Duodenal mucosa (tissue), 2 donors: ENCODE results near the gene SBF2.

Experiments used
- H3K27ac ChIP-seq: one replicate; pipeline ENCODE4 v1.7.0; 2013; ENCODE audit warnings: low read depth, low read length
- H3K27me3 ChIP-seq, 2 donors: one replicate each; pipeline ENCODE4 v1.7.0; 2013; ENCODE audit warnings: low read length in 2 of 2, control low read depth in 1 of 2; ENCODE audit not compliant: insufficient read depth in 2 of 2, control insufficient read depth in 1 of 2
- H3K36me3 ChIP-seq, 2 donors: one replicate each; pipeline ENCODE4 v1.7.0; 2013; ENCODE audit warnings: low read length in 2 of 2, control low read depth in 1 of 2; ENCODE audit not compliant: insufficient read depth in 2 of 2, control insufficient read depth in 1 of 2
- H3K4me1 ChIP-seq, 2 donors: one replicate each; pipeline ENCODE4 v1.7.0; 2013; ENCODE audit warnings: low read length in 2 of 2, control low read depth in 1 of 2; ENCODE audit not compliant: insufficient read depth in 2 of 2, control insufficient read depth in 1 of 2
- H3K4me3 ChIP-seq, 2 donors: one replicate each; pipeline ENCODE4 v1.7.0; 2013; ENCODE audit warnings: low read length in 2 of 2, low read depth in 1 of 2
- H3K9ac ChIP-seq, 2 donors: one replicate each; pipeline ENCODE4 v1.7.0; 2013; ENCODE audit warnings: low read length in 2 of 2, low read depth in 1 of 2
- H3K9me3 ChIP-seq, 2 donors: one replicate each; pipeline ENCODE4 v1.7.0; 2013; ENCODE audit warnings: low read length in 2 of 2, control low read depth in 1 of 2; ENCODE audit not compliant: control insufficient read depth in 1 of 2

The SBF2 gene

GRCh38 chr11:9796854-9797253 lies 497.2 kb downstream of the SBF2 start:
- no peaks in the 10 kb centered on the region for H3K4me1 ChIP-seq
- H3K27ac ChIP-seq = no peak overlapping the region
- no peaks in the 10 kb centered on the region for H3K27me3 ChIP-seq
- H3K36me3 ChIP-seq = no peaks in the 10 kb centered on the region
- no peaks in the 10 kb centered on the region for H3K9me3 ChIP-seq
- H3K9ac ChIP-seq = no peak overlapping the region
- H3K4me3 ChIP-seq = no peak overlapping the region

DNA sequence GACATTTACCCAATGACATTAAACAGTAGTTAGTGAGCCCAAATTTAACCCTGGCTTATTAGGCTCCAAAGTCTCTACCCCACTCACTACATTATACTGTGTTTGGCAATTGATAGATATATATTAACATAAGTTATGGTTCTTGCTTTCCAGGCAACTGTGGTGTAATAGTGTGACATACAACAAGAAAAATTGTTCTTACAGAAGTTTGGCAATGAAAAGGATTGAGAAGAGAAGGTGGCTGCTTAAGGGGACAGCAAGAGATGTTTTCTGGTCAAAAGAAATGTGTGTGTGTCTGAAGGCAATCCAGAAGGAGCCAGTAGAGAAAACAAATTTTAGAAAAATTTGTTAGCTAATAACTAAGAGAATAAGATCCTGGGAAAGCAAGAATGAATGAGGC lies 497.8 kb downstream of the SBF2 start:
- H3K9me3 ChIP-seq = no peaks in the 10 kb centered on the region
- no peak overlapping the region for H3K9ac ChIP-seq
- H3K4me1 ChIP-seq = no peaks in the 10 kb centered on the region
- H3K4me3 ChIP-seq = no peak overlapping the region
- no peaks in the 10 kb centered on the region for H3K27me3 ChIP-seq
- H3K36me3 ChIP-seq = no peaks in the 10 kb centered on the region
- H3K27ac ChIP-seq = no peak overlapping the region

GRCh38 chr11:9790703-9791102 lies 503.3 kb downstream of the SBF2 start:
- H3K9me3 ChIP-seq = no peaks in the 10 kb centered on the region
- H3K27me3 ChIP-seq = no peaks in the 10 kb centered on the region
- peaks cover 12 to 20% of the 10 kb centered on the region in 2 donors for H3K36me3 ChIP-seq
- no peak overlapping the region for H3K27ac ChIP-seq
- H3K9ac ChIP-seq = no peak overlapping the region
- no peak overlapping the region for H3K4me3 ChIP-seq
- no peaks in the 10 kb centered on the region for H3K4me1 ChIP-seq

- Histone ChIP-seq H3K4me1 (no peaks in the 10 kb centered on the region), H3K4me3 (no peak overlapping the region), H3K9me3 (no peaks in the 10 kb centered on the region), H3K9ac (no peak overlapping the region), H3K36me3 (peaks cover 12 to 24% of the 10 kb centered on the region in 2 donors), H3K27ac (no peak overlapping the region), H3K27me3 (no peaks in the 10 kb centered on the region)
Measured at GRCh38 chr11:9789910-9790309, 504.1 kb downstream of the SBF2 start.

DNA sequence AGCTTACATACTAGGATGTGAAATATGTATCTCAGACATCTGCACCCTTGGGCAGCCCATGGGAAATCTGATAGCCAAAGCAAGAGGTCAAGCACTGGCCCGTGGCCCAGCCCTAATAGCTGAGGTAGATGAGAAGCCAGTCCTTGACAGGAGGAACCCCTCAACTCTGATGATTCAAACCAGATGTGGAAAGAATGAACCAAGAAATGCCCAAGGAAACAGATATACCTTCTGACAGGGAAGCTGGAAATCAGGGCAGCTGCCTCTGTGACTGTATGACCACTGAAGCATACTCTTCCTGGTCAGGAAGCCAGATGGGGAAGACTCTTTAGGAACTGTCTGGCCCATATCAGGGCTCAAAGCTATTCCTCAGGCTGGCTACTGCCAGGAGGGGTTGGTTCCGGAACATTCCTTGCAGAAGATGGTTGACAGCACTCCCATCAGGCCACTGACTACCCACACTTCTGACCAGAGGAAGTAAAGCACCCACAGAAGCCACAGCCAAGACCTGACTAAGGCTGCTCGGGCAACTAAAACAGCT lies 506.0 kb downstream of the SBF2 start:
- no peaks in the 10 kb centered on the region for H3K27me3 ChIP-seq
- H3K9ac ChIP-seq = no peak overlapping the region
- no peaks in the 10 kb centered on the region for H3K9me3 ChIP-seq
- no peak overlapping the region for H3K27ac ChIP-seq
- H3K4me3 ChIP-seq = no peak overlapping the region
- H3K36me3 ChIP-seq = peaks cover 20 to 33% of the 10 kb centered on the region in 2 donors
- no peaks in the 10 kb centered on the region for H3K4me1 ChIP-seq

GRCh38 chr11:9787260-9787659 lies 506.8 kb downstream of the SBF2 start:
- no peak overlapping the region for H3K4me3 ChIP-seq
- no peaks in the 10 kb centered on the region for H3K27me3 ChIP-seq
- H3K9ac ChIP-seq = no peak overlapping the region
- no peaks in the 10 kb centered on the region for H3K4me1 ChIP-seq
- peaks cover 20 to 33% of the 10 kb centered on the region in 2 donors for H3K36me3 ChIP-seq
- no peak overlapping the region for H3K27ac ChIP-seq
- no peaks in the 10 kb centered on the region for H3K9me3 ChIP-seq

DNA sequence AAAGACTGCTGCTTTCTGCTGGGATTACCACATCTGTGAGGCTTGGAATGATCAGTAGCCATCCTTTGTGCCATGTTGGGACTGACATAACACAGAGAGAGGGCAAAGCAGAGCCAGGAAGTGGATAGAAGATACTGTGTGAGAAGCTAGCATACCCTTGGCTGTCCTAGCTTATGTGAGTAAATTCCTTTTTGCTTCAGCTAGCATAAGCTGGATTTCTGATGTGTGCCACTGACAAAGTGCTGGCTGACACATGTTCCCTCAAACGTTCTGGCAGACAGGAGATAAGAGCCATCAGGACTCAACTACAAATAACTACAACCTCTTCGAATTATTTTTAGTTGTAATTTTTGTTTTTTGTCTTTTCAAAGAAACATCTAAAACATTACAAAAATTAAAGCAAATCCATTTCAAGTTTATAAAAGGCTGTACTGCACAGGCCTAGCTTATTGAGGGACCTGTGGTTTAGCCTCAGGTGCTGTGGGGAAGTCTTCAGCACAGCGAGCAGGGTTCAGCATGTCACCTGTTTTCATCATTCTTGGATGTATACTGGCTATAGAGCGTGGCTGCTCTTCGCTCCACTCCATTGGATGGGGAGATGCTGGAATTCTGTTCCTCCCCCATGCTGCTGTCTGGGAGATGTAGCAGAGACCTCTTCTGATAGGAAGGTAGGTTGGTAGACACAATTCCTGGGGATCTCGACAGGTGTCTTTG lies 509.3 kb downstream of the SBF2 start:
- peaks cover 31 to 49% of the 10 kb centered on the region in 2 donors for H3K36me3 ChIP-seq

DNA sequence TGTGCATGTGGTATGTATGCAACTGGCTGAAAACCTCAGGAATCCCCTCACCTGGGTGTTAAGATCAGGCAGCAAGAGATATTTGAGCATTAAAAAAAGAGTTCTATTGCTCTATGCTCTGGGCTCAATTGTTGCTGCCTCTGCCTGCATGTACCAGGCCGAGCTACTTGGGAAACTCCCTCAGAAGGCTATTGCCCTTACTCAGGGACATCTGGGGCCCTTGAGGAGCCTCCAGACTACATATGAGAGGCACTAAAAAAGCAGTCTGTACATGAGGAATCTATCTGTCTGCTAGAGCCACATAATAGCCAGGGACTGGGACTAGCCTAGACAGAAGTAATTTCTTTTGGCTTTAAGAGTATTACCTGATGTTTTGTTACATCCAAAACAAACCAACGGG lies 510.0 kb downstream of the SBF2 start:
- Histone ChIP-seq H3K4me1 (no peaks in the 10 kb centered on the region), H3K9ac (no peak overlapping the region), H3K9me3 (no peaks in the 10 kb centered on the region), H3K27me3 (no peaks in the 10 kb centered on the region), H3K36me3 (peaks cover 34 to 50% of the 10 kb centered on the region in 2 donors), H3K27ac (no peak overlapping the region), H3K4me3 (no peak overlapping the region)

More for the DNA sequence above, 509.3 kb downstream of the SBF2 start:
- Histone ChIP-seq H3K4me3 (no peak overlapping the region), H3K9me3 (no peaks in the 10 kb centered on the region), H3K27me3 (no peaks in the 10 kb centered on the region), H3K9ac (no peak overlapping the region), H3K4me1 (no peaks in the 10 kb centered on the region), H3K27ac (no peak overlapping the region)

DNA sequence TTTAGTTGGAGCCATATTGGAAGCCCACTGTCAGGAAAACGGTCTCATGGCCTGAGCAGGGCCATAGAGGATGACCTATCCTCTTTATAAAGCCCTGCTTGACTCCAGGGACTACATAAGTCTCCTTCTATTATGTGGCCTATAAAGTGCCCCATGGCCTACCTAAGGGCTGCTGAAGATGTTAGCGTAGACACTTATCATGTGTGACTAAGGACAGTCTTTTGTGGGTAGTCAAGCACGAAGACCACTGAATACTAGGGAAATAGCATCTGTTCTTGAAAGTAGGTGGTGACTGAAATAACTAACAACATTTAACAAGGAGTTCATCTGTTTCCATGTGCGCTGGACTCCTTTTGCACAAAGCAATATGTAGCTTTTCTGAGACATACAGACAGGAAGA lies 513.1 kb downstream of the SBF2 start:
- Histone ChIP-seq H3K27ac (no peak overlapping the region), H3K4me3 (no peak overlapping the region), H3K4me1 (no peaks in the 10 kb centered on the region), H3K36me3 (peaks cover 26 to 37% of the 10 kb centered on the region in 2 donors), H3K9me3 (no peaks in the 10 kb centered on the region), H3K27me3 (no peaks in the 10 kb centered on the region), H3K9ac (no peak overlapping the region)

GRCh38 chr11:9777525-9777924 lies 516.5 kb downstream of the SBF2 start:
- Histone ChIP-seq H3K27ac (no peak overlapping the region), H3K4me3 (no peak overlapping the region), H3K9me3 (no peaks in the 10 kb centered on the region), H3K4me1 (no peaks in the 10 kb centered on the region), H3K36me3 (peaks cover 18 to 25% of the 10 kb centered on the region in 2 donors), H3K27me3 (no peaks in the 10 kb centered on the region), H3K9ac (no peak overlapping the region)
